CD14-positive monocyte (primary cell): ENCODE results near the gene TOM1L2. TPM values are rescaled to one million over a fixed set of nuclear protein-coding genes. Genes with fewer than 3 reads are reported as not detected.

Experiments used
- DNase-seq, 3 donors: peaks; one replicate each; pipeline ENCODE4 v3.0.0-alpha.2; 2011 to 2022
- H2AFZ ChIP-seq: 2 replicates; pipeline ENCODE4 v1.6.0; 2012; ENCODE audit warnings: mild to moderate bottlenecking, low read depth, low read length, inconsistent platforms; ENCODE audit not compliant: insufficient read depth, poor library complexity, severe bottlenecking
- H3K27ac ChIP-seq, 2 donors: 1 replicate in 1 of 2; 2 replicates in 1 of 2; pipeline ENCODE4 v1.5.1; 2012 to 2013; ENCODE audit warnings: low read length in 2 of 2, control low read depth in 1 of 2, inconsistent platforms in 1 of 2, low read depth in 1 of 2, mild to moderate bottlenecking in 1 of 2
- H3K27me3 ChIP-seq, 2 donors: one replicate each; pipeline versions ENCODE4 v1.6.0 to v1.6.1; 2011 to 2013; ENCODE audit warnings: low read length in 2 of 2; ENCODE audit not compliant: control insufficient read depth in 2 of 2, insufficient read depth in 2 of 2
- H3K36me3 ChIP-seq, 2 donors: replicated peaks in 1 of 2; 1 replicate in 1 of 2; 2 replicates in 1 of 2; pipeline versions ENCODE4 v1.5.1 to v1.6.1; 2012 to 2013; ENCODE audit warnings: low read length in 2 of 2, control low read depth in 1 of 2, inconsistent platforms in 1 of 2, mild to moderate bottlenecking in 1 of 2; ENCODE audit not compliant: insufficient read depth in 2 of 2, control insufficient read depth in 1 of 2
- H3K4me1 ChIP-seq, 2 donors: 1 replicate in 1 of 2; 2 replicates in 1 of 2; pipeline versions ENCODE4 v1.5.1 to v1.6.1; 2012 to 2013; ENCODE audit warnings: low read length in 2 of 2, control low read depth in 1 of 2, inconsistent platforms in 1 of 2, mild to moderate bottlenecking in 1 of 2, moderate library complexity in 1 of 2; ENCODE audit not compliant: insufficient read depth in 2 of 2, control insufficient read depth in 1 of 2
- H3K4me2 ChIP-seq: replicated peaks from 2 replicates; pipeline ENCODE3; 2012; ENCODE audit warnings: low read length, moderate library complexity, mild to moderate bottlenecking; ENCODE audit not compliant: poor library complexity, severe bottlenecking; ENCODE audit errors: extremely low read depth
- H3K4me3 ChIP-seq, 3 experiments: fragments of 200-600 bp in 1 of 3; sonication (generic) in 1 of 3; replicated peaks in 1 of 3; 1 replicate in 2 of 3; 2 replicates in 1 of 3; pipeline ENCODE4 v1.5.1; 2011 to 2013; ENCODE audit warnings: low read length in 3 of 3, mild to moderate bottlenecking in 3 of 3, control low read depth in 2 of 3, low read depth in 2 of 3, inconsistent platforms in 1 of 3, moderate library complexity in 1 of 3
- H3K79me2 ChIP-seq: 2 replicates; pipeline ENCODE4 v1.6.0; 2012; ENCODE audit warnings: mild to moderate bottlenecking, control low read depth, inconsistent platforms, low read length, moderate library complexity; ENCODE audit not compliant: insufficient read depth
- H3K9ac ChIP-seq: 2 replicates; pipeline ENCODE4 v1.6.0; 2017; ENCODE audit warnings: low read length, mild to moderate bottlenecking; ENCODE audit not compliant: insufficient read depth, poor library complexity, severe bottlenecking
- H3K9me3 ChIP-seq, 2 donors: replicated peaks in 1 of 2; 1 replicate in 1 of 2; 2 replicates in 1 of 2; pipeline versions ENCODE4 v1.5.1 to v1.6.1; 2012 to 2013; ENCODE audit warnings: low read length in 2 of 2, control low read depth in 1 of 2; ENCODE audit not compliant: control insufficient read depth in 1 of 2, insufficient read depth in 1 of 2
- H4K20me1 ChIP-seq: 2 replicates; pipeline ENCODE4 v1.6.0; 2012; ENCODE audit warnings: mild to moderate bottlenecking, low read length, control low read depth, moderate library complexity; ENCODE audit not compliant: insufficient read depth
- H3K27ac Mint-ChIP-seq, 7 donors: one replicate each; pipeline ENCODE4 v1.8.0; 2020; ENCODE audit warnings: mild to moderate bottlenecking in 7 of 7, mixed read lengths in 7 of 7, moderate library complexity in 6 of 7, inconsistent platforms in 2 of 7
- H3K27me3 Mint-ChIP-seq, 3 donors: one replicate each; pipeline ENCODE4 v1.8.0; 2021 to 2022; ENCODE audit warnings: low read depth in 3 of 3, mild to moderate bottlenecking in 3 of 3, mixed read lengths in 3 of 3, moderate library complexity in 3 of 3, inconsistent platforms in 1 of 3
- H3K36me3 Mint-ChIP-seq, 2 donors: one replicate each; pipeline ENCODE4 v1.8.0; 2020; ENCODE audit warnings: mixed read lengths in 2 of 2, inconsistent platforms in 1 of 2, mild to moderate bottlenecking in 1 of 2
- H3K4me1 Mint-ChIP-seq: one replicate; pipeline ENCODE4 v1.8.0; 2020; ENCODE audit warnings: mild to moderate bottlenecking, mixed read lengths
- H3K4me3 Mint-ChIP-seq, 2 donors: one replicate each; pipeline ENCODE4 v1.8.0; 2020; ENCODE audit warnings: mild to moderate bottlenecking in 2 of 2, mixed read lengths in 2 of 2, moderate library complexity in 1 of 2
- H3K9me3 Mint-ChIP-seq, 7 donors: one replicate each; pipeline ENCODE4 v1.8.0; 2020 to 2022; ENCODE audit warnings: mixed read lengths in 7 of 7, mild to moderate bottlenecking in 6 of 7, moderate library complexity in 6 of 7, inconsistent platforms in 2 of 7
- CTCF ChIP-seq: fragments of 200-600 bp; IDR thresholded peaks from one replicate; pipeline ENCODE4 v1.8.0; 2022; ENCODE audit warnings: antibody characterized with exemption, mild to moderate bottlenecking
- WGBS: methylation state at CpG from one replicate; pipeline ENCODE4 v1.1.5; 2013; ENCODE audit warnings: missing lambda C conversion rate; ENCODE audit not compliant: insufficient coverage; 5-methylcytosine and 5-hydroxymethylcytosine counted together
- intact Hi-C, 2 donors: fragments of 100-400 bp; cut with micrococcal nuclease; formaldehyde crosslinking; loops; one replicate each; pipeline versions ENCODE4 v1.15.0 to v1.15.1; 2023
- polyA plus RNA-seq, 3 donors: library from polyadenylated mRNA; depleted of rRNA in 1 of 3; unstranded in 2 of 3; stranded (reverse) in 1 of 3; fragments of 300-500 nt in 2 of 3; fragments of >200 nt in 1 of 3; fragmentation: Illumina TruSeq in 2 of 3; gene quantifications; 1 replicate in 2 of 3; 2 replicates in 1 of 3; pipeline ENCODE4 v1.2.3, GENCODE V29; 2012 to 2021

The TOM1L2 gene
- polyA plus RNA-seq, 3 donors = 1.7 to 28.2 (median 2.8) TPM

GRCh38 chr17:17934806-17935205, 37.4 kb downstream of the TOM1L2 start:
- Histone ChIP-seq H3K27ac (peak overlapping the region; percentile 78 to 81), H4K20me1 (peaks cover 38% of the 10 kb centered on the region), H3K4me2 (peak overlapping the region; percentile 19), H2AFZ (no peak overlapping the region), H3K79me2 (peaks cover 55% of the 10 kb centered on the region), H3K4me1 (peaks cover 31 to 46% of the 10 kb centered on the region in 2 donors), H3K9me3 (no peaks in the 10 kb centered on the region), H3K27me3 (no peaks in the 10 kb centered on the region), H3K36me3 (no peaks in the 10 kb centered on the region), H3K9ac (no peak overlapping the region), H3K4me3 (peak overlapping the region in 1 of 3 experiments; percentile 26)
- Mint-ChIP-seq H3K36me3 (peaks cover 2 to 5% of the 10 kb centered on the region in 2 donors), H3K4me1 (peaks cover 49% of the 10 kb centered on the region), H3K27ac (peak overlapping the region; percentile 91 to 98 (median 96)), H3K27me3 (peaks cover 0 to 2% (median 0%) of the 10 kb centered on the region in 3 donors), H3K4me3 (no peak overlapping the region), H3K9me3 (peaks cover 0 to 1% (median 0%) of the 10 kb centered on the region in 7 donors)
- no peak for TF ChIP-seq CTCF
- intact Hi-C loops = loop anchor here (5.0 kb wide), 1 partner anchor 37 kb away; the partner anchor contains the start of genes DRC3 (in 2 of the 2) and TOM1L2 (in 2 of the 2)
- DNase-seq = peak; percentile 44 to 70 (median 57)
- WGBS = 0% methylated on average over 2 of the region's 3 CpGs

- intact Hi-C loops = loop anchor here in 1 of 2 donors (5.0 kb wide), 1 partner anchor 38 kb away; the partner anchor contains the start of genes DRC3 and TOM1L2
- Histone ChIP-seq H4K20me1 (peaks cover 41% of the 10 kb centered on the region), H3K4me3 (no peak overlapping the region), H3K27ac (peak overlapping the region in 1 of 2 donors; percentile 81), H3K79me2 (peaks cover 55% of the 10 kb centered on the region), H2AFZ (no peak overlapping the region), H3K4me2 (no peak overlapping the region), H3K9me3 (no peaks in the 10 kb centered on the region), H3K36me3 (peaks cover 0 to 3% of the 10 kb centered on the region in 2 donors), H3K9ac (no peak overlapping the region), H3K4me1 (peaks cover 31 to 46% of the 10 kb centered on the region in 2 donors), H3K27me3 (no peaks in the 10 kb centered on the region)
- H3K9me3 Mint-ChIP-seq = no peaks in the 10 kb centered on the region
- WGBS = no CpG with 5 or more reads among the region's 2 CpGs
- H3K36me3 Mint-ChIP-seq = peaks cover 6 to 7% of the 10 kb centered on the region in 2 donors
- no peak for DNase-seq
- peaks cover 0 to 2% (median 0%) of the 10 kb centered on the region in 3 donors for H3K27me3 Mint-ChIP-seq
- peaks cover 49% of the 10 kb centered on the region for H3K4me1 Mint-ChIP-seq
- peak overlapping the region in 6 of 7 donors; percentile 50 to 98 (median 86) for H3K27ac Mint-ChIP-seq
- TF ChIP-seq CTCF = no peak
- no peak overlapping the region for H3K4me3 Mint-ChIP-seq
Measured at GRCh38 chr17:17934214-17934613, 38.0 kb downstream of the TOM1L2 start.
